Sigmoid colon (tissue), 7 donors: ENCODE data around the gene KCNA10. TPM values are rescaled to one million over a fixed set of nuclear protein-coding genes. Genes with fewer than 3 reads are reported as not detected.

ENCODE experiments used
- DNase-seq: peaks from one replicate; pipeline ENCODE4 v3.0.0-alpha.2; 2019
- H3K27ac ChIP-seq, 4 donors: fragments of 200-600 bp; sonication (generic); one replicate each; pipeline ENCODE4 v1.5.1; 2016 to 2019; ENCODE audit warnings: mild to moderate bottlenecking in 1 of 4
- H3K27me3 ChIP-seq, 3 donors: fragments of 200-600 bp; sonication (generic); one replicate each; pipeline ENCODE4 v1.5.1; 2019; ENCODE audit warnings: mild to moderate bottlenecking in 1 of 3
- H3K36me3 ChIP-seq, 4 donors: fragments of 200-600 bp; sonication (generic); one replicate each; pipeline ENCODE4 v1.5.1; 2016 to 2019
- H3K4me1 ChIP-seq, 4 donors: fragments of 200-600 bp; sonication (generic); one replicate each; pipeline ENCODE4 v1.5.1; 2017 to 2019
- H3K4me3 ChIP-seq, 4 donors: fragments of 200-600 bp; sonication (generic); one replicate each; pipeline ENCODE4 v1.5.1; 2017 to 2019; ENCODE audit warnings: mild to moderate bottlenecking in 2 of 4, moderate library complexity in 1 of 4
- H3K9me3 ChIP-seq, 4 donors: fragments of 200-600 bp in 3 of 4; sonication (generic) in 3 of 4; one replicate each; pipeline versions ENCODE4 v1.5.1 to v1.6.1; 2013 to 2019
- EP300 ChIP-seq, 4 donors: sonication (generic); formaldehyde crosslinking; IDR thresholded peaks; one replicate each; pipeline ENCODE4 v1.6.1; 2017; ENCODE audit warnings: antibody characterized with exemption in 4 of 4
- POLR2A ChIP-seq, 2 donors: fragments of 450-650 bp; IDR thresholded peaks; one replicate each; pipeline ENCODE4 v1.6.1; 2016; ENCODE audit warnings: antibody characterized with exemption in 2 of 2, mild to moderate bottlenecking in 2 of 2, moderate library complexity in 2 of 2
- POLR2AphosphoS5 ChIP-seq, 4 donors: sonication (generic); formaldehyde crosslinking; IDR thresholded peaks; one replicate each; pipeline ENCODE4 v1.6.1; 2017; ENCODE audit warnings: antibody characterized with exemption in 4 of 4
- WGBS, 2 donors: extraction: QIAGEN DNeasy Blood & Tissue Kit; methylation state at CpG; one replicate each; pipeline ENCODE4 v1.1.7; 2013; 5-methylcytosine and 5-hydroxymethylcytosine counted together
- intact Hi-C: fragments of 100-400 bp; cut with DNase I; formaldehyde crosslinking; loops from one replicate; pipeline ENCODE4 v1.15.1; 2023
- polyA plus RNA-seq, 3 donors: library from polyadenylated mRNA; stranded (reverse); fragments of 200-250 nt; gene quantifications; one replicate each; pipeline ENCODE4 v1.2.3, GENCODE V29; 2013
- total RNA-seq, 4 donors: library from RNA; depleted of rRNA; stranded (reverse); fragments of >200 nt; gene quantifications; one replicate each; pipeline ENCODE4 v1.1.0, GENCODE V29; 2016
- TF ChIP-seq, protein P1 (sequence below), 4 experiments: fragments of 450-650 bp in 3 of 4; fragments of 200-600 bp in 1 of 4; IDR thresholded peaks; one replicate each; pipeline ENCODE4 v1.5.1; 2016 to 2019; ENCODE audit warnings: antibody characterized with exemption in 4 of 4, mild to moderate bottlenecking in 3 of 4, moderate library complexity in 2 of 4
- donor health status: healthy with polysubstance abuse.
- donor health status: Bipolar disorder and iron deficiency.
- donor health status: healthy.

Gene KCNA10
- total and polyA plus RNA-seq, 7 donors, result not detected

DNA sequence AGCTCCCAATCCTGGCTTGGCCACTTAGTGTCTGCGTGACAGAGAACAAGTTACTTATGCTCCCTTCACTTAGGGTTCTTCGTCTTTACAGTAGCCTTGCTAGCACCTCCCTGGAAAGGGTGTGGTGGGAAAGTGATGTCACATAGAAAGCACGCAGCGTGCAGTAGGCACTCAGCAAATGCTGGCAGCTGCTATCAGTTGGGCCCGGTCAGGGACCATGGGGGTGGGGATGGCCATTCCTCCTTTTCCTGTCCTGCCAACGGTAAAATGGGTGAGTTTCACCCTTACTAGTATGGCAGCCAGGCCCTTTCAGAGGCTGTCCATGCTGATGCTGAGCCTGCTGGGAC is 6.2 kb upstream of the KCNA10 start:
- intact Hi-C loops, result no loop called here
- H3K4me3 ChIP-seq, result no peak overlapping the region
- peaks cover 0 to 35% (median 17%) of the 10 kb centered on the region in 3 donors for H3K27me3 ChIP-seq
- no peaks in the 10 kb centered on the region for H3K9me3 ChIP-seq
- no peak for DNase-seq
- peaks cover 0 to 5% (median 3%) of the 10 kb centered on the region in 4 donors for H3K4me1 ChIP-seq
- H3K36me3 ChIP-seq, result no peaks in the 10 kb centered on the region
- H3K27ac ChIP-seq, result no peak overlapping the region
- TF ChIP-seq EP300 (IDR thresholded peaks at IDR 0.05), result no peak
- TF ChIP-seq POLR2A (IDR thresholded peaks at IDR 0.05), result no peak
- no peak for TF ChIP-seq POLR2AphosphoS5 (IDR thresholded peaks at IDR 0.05)
- TF ChIP-seq, protein P1, sequence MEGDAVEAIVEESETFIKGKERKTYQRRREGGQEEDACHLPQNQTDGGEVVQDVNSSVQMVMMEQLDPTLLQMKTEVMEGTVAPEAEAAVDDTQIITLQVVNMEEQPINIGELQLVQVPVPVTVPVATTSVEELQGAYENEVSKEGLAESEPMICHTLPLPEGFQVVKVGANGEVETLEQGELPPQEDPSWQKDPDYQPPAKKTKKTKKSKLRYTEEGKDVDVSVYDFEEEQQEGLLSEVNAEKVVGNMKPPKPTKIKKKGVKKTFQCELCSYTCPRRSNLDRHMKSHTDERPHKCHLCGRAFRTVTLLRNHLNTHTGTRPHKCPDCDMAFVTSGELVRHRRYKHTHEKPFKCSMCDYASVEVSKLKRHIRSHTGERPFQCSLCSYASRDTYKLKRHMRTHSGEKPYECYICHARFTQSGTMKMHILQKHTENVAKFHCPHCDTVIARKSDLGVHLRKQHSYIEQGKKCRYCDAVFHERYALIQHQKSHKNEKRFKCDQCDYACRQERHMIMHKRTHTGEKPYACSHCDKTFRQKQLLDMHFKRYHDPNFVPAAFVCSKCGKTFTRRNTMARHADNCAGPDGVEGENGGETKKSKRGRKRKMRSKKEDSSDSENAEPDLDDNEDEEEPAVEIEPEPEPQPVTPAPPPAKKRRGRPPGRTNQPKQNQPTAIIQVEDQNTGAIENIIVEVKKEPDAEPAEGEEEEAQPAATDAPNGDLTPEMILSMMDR (IDR thresholded peaks at IDR 0.05), result no peak
- 23 to 67% methylated on average over 6 of the region's 6 CpGs for WGBS, 2 donors

DNA sequence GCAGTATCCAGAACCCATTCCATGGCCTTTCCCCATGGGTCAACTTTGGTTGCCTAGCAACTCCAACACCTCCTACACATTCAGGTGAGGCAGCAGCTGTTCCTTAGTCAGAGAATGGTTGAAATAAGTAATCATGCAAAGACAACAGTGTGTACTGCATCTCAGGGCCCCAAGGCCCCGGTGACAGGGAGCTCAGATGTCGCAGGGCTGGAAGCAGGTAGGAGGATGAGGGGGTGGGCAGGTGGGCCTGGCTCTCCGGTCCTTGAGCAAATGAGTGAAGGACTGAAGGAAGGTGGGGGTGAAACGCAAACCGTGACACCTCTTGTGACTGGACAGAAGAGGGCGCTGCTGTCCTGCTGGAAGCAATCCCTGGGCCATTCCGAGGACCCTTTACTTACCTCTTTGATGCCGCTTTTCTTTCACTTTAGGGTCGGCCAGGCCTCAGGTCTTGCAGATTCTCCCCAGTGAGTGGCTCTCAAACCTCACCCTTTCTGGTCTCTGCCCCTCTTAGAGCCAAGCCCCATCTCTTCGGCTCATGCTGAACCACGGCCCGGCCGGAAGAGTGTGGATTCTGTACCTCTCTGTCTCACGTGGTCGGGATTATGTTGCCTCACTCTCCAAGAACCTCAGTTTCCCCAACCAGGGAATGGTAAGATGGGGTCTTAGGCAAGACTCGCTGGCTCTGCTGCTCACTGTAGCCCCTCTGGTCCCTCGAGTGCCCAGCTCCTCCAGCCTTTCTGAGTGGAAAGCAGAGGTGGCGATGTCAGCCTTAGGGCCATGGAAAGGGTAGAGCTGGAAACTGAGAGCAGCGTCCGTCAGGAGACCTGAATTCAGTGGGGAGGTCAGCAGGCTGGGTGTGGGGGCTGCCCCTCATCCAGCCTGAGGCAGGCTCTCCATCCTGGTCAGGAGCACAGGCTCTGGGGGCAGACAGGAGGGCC is 5.6 kb upstream of the KCNA10 start:
- H3K27me3 ChIP-seq, result peaks cover 0 to 28% (median 17%) of the 10 kb centered on the region in 3 donors
- TF ChIP-seq, protein P1 (IDR thresholded peaks at IDR 0.05), result peak in 3 of 4 experiments; percentile 19 to 41 (median 29)
- TF ChIP-seq EP300 (IDR thresholded peaks at IDR 0.05) (no peak), POLR2AphosphoS5 (IDR thresholded peaks at IDR 0.05) (no peak), POLR2A (IDR thresholded peaks at IDR 0.05) (no peak)
- intact Hi-C loops, result no loop called here
- no peak overlapping the region for H3K27ac ChIP-seq
- peak overlapping the region in 1 of 4 donors; percentile 7 for H3K4me3 ChIP-seq
- no peak for DNase-seq
- WGBS, 2 donors, result 29 to 40% methylated on average over 20 of the region's 20 CpGs
- H3K36me3 ChIP-seq, result no peaks in the 10 kb centered on the region
- H3K9me3 ChIP-seq, result no peaks in the 10 kb centered on the region
- peaks cover 0 to 5% (median 3%) of the 10 kb centered on the region in 4 donors for H3K4me1 ChIP-seq

DNA sequence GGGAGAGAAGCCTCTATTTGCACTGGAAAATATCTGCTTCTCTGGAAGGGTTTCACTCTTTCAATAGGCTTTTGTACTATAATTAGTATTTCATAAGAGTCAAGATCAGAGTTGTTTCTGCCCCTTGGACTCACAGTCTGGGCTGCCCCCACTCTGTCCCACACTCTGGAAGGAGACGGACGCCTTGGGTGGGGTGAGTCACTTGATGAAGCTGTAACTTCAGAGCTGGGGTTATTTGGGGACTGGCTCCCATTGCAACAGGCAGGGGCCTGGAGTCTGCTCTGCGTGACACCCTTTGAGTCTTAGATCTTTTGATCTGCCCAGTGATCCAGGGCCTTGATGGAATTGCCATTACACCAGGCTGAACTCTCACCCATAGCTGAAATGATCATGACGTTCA is 4.0 kb upstream of the KCNA10 start:
- DNase-seq, result peak; percentile 70
- 27 to 50% methylated on average over 4 of the region's 4 CpGs for WGBS, 2 donors
- Histone ChIP-seq H3K27me3 (peaks cover 0 to 25% (median 17%) of the 10 kb centered on the region in 3 donors), H3K4me3 (no peak overlapping the region), H3K4me1 (peaks cover 0 to 5% (median 3%) of the 10 kb centered on the region in 4 donors), H3K27ac (peak overlapping the region in 2 of 4 donors; percentile 23 to 31), H3K36me3 (no peaks in the 10 kb centered on the region), H3K9me3 (no peaks in the 10 kb centered on the region)
- intact Hi-C loops, result loop anchor here (1.0 kb wide), 1 partner anchor 92 kb away; no protein-coding TSS in a partner anchor
- TF ChIP-seq EP300 (IDR thresholded peaks at IDR 0.05) (no peak), POLR2A (IDR thresholded peaks at IDR 0.05) (no peak), POLR2AphosphoS5 (IDR thresholded peaks at IDR 0.05) (no peak)
- TF ChIP-seq, protein P1 (IDR thresholded peaks at IDR 0.05), result no peak

DNA sequence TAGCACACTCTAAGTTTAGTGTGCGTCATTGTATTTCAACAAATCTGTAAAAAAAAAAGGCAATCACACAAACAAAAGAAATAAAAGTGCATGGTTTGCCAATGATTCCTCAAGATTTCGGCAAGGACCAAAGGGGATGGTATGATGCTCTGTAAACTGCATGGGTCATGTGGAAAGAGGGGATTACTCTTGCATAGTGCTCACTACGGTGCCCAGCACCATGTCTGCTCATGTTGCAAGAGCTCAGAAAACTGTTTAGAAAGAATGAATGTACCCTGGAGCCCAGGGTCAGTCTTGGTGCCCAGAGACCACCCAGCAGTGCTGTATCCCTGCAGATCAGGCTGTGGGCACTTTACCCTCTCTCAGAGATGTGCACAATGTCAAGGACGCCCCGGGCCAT is 3.6 kb upstream of the KCNA10 start:
- Histone ChIP-seq H3K27ac (no peak overlapping the region), H3K4me3 (no peak overlapping the region), H3K27me3 (peaks cover 0 to 25% (median 17%) of the 10 kb centered on the region in 3 donors), H3K4me1 (peaks cover 0 to 5% (median 3%) of the 10 kb centered on the region in 4 donors), H3K9me3 (no peaks in the 10 kb centered on the region), H3K36me3 (no peaks in the 10 kb centered on the region)
- TF ChIP-seq, protein P1 (IDR thresholded peaks at IDR 0.05), result no peak
- TF ChIP-seq EP300 (IDR thresholded peaks at IDR 0.05), result no peak
- TF ChIP-seq POLR2A (IDR thresholded peaks at IDR 0.05), result no peak
- no peak for TF ChIP-seq POLR2AphosphoS5 (IDR thresholded peaks at IDR 0.05)
- DNase-seq, result no peak
- 74 to 79% methylated on average over 5 of the region's 5 CpGs for WGBS, 2 donors
- intact Hi-C loops, result no loop called here
